Activated effector memory CD4-positive, alpha-beta T cell treated with Interleukin-2 at 50 U/mL for 16 hours (primary cell): ENCODE measurements around the gene COL13A1.

Source experiments
- DNase-seq: peaks from one replicate; pipeline ENCODE4 v3.0.0-alpha.2; 2020

Gene COL13A1

DNA sequence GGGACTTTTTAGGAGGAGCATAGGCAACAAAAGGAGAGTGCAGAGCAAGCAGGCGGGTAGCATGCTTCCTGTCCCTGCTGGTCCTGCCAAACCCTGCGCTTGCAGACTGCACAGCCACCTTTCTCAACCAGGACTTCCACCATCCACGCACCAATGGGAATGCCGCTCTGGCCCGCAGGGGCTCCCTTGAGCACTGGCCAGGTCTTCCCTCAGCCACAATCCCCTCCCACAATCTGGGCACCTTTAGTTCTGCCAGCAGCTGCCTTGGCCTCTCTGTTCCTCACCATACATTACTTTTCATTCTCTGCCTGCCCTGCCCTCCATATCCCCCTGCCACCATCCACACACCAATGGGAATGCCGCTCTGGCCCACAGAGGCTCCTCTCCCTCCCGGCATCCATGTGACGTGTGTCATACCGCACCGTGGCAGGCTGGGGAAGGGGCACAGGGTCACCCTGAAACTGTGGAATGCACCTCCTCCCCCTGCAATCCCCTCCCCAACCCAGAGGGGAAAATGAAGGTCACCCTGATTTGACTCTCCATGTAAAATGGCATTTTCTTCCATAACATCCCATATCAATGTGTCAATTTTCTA lies 153.6 kb downstream of the COL13A1 start:
- no peak for DNase-seq

DNA sequence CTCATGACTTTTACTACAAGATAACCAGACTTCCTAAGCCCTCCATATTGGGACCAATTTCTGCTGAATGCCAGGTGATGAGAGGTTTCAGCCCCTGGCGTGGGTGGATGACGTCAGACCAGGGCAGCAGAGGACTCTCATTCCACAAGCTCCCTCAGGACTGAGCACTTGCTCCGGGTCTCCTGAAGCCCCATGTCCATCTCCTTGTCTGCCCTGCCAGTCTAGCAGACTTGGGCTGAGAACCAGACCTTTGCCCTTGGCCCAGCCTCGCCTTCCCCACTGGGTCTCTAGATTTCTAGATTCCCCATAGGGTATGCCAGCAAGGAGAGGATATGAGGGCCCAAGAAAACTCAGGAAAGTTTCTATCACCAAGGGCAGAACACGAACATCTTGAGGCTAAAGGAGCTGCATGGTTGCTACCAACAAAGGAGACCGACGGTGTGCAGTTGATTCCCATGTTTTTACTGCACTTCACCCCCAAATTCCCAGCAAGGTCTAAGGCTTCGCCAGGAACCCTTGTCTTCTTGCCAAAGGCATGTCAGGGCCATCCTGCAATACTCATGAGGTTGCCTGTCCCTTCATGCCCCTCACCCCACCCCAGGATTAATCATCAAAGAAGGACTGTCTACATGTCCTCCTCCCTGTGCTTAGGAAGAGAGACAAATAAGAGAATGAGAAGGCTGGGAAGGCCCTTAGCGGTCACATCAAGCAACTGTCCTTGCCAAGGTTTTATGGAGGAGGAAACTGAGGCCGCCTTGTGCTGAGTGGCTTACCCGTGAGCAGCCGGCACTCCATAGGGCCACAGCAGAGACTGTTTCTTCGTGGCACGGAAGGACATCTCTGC lies 154.4 kb downstream of the COL13A1 start:
- DNase-seq: no peak

DNA sequence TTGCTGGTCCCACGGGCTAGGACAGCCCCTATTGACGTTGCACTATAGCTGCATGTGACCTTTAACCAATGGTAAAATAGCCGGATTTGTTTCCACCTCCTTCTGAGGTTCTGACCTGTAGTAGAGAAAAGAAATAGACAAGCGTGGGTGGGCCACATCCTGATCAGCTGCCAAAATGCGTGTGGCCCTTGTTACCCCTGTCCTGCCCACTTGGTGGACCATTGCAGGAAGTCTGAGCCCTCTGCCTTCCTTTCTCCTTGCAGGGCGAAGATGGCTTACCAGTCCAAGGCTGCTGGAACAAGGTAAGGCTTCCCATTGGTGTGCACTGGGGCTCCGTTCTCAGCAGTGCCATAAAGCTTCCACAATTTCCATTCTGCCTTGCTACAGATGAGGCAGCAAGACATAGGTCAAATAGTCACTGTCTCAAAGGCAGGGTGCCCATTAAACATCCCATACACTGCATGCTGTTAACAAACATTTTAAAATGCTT lies 155.1 kb downstream of the COL13A1 start:
- no peak for DNase-seq

DNA sequence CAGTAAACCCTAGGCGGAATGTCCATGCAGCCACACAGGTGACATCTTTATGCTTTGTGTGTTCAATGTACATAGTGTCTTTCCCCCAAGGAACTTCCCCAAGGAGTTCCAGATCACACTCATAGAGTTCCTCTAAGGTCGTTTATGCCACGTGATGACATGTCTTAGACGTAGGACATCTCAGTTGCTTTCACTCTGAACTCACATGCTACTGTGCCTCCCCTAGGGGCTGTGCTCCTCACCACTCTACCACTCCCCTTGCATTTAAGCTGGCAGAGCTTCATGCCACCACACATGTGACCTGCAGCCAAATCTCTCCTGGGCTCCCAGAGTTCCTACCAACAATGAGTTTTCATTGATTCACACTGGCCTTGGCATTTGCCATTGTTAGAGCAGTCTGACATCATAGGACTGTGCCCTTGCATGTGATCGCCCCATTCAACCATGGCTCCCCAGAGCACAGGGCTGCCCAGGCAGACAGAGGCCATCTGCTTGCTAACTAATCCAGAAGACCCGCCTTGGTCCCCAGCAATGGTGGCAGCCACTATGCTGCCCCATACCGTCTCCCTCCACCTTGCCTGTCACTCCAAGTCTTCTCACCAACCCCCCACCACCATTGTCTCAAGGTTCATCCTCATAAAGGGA lies 155.7 kb downstream of the COL13A1 start:
- no peak for DNase-seq

DNA sequence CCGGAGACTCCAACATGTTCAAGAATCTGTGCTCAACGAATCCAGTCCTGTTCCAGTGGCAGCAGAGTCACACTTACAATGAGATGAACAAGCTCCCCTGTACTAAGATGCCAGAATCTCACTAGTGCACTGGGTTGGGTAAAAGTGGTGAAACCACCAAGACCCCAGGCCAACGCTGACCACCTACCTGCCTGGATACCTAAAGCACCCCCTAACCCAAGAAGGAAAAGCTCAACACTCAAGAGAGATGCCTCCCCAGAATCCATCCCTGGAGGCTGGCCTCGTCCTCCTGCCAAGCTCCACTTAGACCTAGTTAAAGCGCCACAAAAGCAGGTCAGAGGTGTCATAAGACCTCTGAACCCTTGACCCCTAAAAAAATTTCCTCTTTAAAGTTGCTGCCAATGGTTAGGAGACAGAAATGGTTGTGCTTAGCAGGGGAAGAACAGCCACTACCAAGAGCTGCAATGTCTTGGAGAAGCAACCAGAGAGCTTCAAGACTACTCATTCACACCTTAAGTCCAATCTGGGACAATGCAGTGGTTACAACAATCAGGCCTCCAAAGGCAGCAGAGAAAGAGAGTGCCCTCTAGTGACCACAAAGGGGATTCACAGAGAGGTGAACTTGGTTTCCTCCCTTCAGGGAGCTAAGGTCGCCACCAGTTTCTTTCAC lies 156.3 kb downstream of the COL13A1 start:
- DNase-seq: no peak

DNA sequence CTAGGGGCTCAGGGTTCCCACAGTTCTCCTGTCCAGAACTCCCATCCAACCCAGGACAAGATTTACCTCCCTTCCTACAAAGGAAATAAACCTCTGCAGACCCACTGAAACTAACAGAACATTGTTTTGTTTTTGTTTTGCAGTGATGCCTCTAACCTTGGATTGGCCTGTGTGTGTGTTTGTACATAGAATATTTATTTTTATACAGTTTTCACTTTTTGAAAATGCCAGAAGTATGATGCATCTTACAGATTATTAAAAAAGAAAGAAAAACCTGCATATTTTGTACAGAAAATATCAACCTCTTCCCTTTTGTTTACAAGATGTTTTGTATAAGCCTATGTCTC lies 156.8 kb downstream of the COL13A1 start:
- no peak for DNase-seq

DNA sequence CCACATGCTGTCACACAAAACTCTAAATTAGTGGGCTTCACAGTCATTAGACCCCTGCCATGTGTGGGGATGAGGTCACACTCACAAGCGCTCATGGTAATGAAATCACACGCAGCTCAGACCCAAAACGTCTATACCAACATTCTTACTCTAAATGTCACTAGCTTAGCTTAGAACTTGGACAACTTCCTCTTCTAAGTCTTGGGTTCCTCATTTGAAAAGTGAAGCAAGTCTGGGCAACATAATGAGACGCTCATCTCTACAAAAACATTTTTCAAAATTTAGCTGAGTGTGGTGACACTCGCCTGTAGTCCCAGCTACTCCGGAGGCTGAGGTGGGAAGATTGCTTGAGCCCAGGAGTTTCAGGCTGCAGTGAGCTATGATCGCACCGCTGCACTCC lies 158.2 kb downstream of the COL13A1 start:
- DNase-seq: no peak

DNA sequence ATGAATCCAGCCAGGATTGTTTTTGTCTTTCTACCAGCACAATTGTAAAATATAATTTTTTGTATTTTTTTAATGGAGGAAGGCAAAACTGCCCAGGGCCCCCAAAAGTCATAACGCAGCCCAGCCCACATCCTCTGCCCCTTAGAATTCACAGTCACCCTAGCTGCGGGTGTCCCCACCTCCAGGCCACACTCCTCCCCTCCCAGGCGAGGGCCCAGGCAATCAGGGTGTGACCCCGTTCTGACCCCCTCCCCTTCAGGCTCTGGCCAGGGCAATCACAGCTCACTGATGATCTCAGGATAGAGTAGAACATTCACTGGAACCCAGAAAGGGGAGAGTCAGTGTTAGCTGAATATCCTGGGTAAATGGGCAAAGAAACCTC lies 158.9 kb downstream of the COL13A1 start:
- no peak for DNase-seq

DNA sequence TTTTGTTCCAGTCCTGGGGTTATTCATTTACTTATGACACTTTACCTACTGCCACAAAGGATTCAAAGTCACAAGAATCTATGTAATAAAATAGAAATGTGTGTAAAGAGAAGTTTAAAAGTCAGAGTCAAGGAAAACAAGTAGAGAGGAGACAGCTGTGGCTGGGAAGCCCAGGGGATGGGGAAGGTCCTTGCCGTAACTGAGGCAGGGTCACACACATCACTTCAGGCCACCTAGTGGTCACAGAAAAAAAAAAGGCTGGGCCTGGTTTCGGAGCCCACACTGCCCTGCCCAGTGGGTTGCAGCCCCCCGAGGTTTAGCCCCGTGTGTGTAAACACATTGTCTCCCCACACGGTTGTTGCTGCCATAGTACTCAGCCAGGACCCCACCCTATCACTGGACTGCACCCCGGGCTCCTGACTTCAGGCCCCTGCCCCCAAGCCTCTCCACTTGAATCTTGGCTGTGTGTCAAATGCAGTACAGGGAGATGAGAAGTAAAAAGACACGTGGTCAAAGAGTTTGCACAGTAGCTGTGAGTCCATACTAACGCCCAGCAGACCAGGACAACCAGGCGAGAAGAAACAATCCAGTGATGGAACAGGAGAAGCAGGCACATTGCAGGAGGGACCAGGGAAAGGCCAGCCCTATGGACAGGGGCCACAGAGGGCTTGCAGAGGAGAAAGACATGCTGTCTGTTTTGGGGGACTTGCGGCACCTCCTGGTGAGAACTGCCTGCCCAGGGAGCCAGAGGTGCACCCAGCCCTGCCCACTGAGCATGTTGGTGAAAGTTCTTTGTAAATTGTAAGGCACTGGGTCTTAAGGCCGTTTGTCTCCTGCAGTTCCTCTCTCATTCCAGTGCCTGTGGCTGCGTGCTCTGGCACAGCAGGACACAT lies 159.5 kb downstream of the COL13A1 start:
- DNase-seq: no peak

DNA sequence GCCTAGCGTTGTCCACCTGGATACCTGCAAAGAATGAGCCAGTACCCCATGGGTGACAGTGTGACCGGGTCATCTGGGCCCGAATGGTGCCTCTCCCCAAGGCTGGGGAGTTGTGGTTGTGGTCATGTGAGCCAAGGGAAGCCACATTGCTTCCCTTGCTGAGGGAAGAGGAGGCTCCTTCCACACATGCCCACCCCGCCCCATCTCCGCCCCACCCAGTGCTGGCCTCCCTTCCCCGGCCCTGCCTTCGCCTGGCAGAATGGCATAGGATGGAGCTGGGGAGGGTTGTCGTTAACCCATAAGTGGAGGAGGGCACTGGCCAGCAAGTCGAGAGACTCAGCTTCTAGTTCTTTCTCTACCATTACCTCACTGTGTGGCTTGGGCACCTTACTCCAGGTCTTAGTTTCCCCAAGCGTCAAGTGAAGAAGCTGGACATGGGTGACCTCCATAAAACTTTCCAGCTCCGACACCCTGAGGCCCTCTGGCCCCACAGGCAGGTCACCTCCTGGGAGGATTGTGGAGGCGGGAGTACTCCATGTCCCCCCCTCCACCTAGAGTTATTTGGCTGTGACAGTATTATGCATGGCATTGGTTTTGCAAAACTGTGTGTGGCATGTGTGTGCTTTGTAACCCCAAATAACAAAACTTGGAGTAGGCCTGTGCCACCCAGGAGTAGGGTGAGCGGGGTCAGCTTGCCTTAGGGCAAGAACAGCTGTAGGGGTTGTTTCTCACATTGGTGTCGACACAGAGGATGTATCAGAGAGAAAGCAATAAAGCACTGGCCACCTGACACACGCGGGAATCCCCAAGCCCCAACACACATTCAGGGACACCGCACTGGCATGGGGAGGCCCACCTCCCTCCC lies 160.4 kb downstream of the COL13A1 start:
- DNase-seq: no peak

DNA sequence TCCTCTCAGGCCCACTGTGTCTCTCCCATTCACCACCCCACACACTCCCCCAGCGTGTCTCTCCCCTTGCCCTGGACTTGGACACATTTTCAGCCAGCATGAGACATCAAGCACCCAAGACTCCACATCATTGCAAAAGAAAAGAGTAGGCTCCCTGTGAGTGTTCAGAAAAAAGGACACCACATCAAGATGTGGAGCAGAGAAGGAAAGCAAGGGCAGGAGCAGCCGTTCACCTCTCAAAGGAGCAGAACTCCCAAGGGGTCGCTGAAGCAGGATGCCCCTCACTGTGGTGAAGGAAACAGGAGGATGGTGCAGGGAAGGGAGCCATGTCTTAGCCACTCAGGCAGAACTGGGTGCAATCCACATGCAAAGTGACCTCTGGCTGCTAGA lies 161.0 kb downstream of the COL13A1 start:
- DNase-seq: no peak

DNA sequence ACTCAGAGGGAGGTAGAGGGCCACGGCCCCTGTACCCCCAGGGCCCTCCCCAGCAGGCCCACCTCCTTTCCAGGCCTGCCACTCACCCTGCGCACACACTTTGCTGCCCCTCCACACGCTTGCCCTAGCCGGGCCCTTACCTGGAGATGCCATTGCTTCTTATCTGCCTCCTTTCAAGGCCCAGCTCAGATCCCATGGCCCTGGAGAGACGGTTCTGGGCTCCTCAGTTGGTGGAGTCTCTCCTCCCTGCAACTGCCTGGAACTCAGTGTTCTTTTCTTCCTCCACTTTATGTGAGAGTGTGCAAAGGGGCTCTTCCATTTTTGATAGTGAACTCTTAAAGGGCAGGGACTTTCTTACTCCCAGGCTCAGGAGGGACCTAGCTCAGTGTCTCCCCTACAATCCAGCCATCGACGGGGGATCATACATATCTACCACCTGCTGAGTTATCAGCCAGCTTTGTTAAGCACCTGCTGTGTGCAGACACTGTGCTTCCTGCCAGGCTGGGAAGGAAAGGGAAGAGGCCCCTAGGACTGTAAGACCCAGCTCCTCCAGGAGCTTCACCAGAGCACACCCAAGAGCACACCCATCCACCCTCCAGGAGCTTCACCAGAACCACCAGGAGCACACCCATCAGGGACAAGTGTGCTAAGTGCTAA lies 161.6 kb downstream of the COL13A1 start:
- no peak for DNase-seq

DNA sequence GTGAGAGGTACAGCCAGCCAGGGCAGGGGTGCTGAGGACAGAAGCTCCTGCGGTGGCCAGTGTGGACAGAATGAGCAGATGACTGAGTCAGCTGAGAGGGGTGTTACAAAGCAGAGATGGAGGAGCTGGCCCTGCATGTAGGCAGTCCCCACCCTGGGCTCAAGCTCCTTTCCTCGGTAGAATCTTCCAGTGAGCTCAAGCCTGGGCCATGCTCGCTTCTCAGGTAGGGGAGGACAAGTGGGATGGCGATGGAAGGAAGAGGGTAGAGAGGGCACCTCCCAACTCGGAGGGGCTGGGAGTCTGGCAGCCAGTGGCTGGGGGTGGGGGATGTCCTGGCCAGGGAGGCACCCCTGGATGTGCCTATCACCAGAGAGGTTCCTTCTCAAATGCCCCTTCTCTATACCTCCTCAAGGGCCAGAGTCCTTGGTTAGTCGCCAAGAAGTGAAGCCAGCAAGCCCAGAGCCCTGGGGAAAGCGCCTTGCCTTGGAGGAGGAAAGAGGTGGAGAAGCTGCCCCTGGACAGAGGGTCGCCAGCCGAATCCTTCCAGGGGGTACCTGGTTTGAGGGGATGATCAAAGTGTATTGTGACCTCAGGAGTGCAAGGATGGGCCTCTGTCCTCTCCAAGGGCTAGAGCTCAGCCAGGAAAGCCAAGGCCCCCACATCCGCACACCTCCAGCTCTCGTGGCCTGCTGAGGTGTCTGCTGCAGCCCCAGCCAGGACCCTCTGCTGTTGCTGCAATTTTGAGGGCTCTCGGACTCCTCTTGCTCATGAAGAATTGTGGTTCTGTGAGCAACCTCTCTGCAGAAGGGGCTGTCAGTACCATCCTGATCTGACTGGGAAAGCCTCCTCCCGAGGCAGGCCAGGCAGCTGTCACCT lies 162.4 kb downstream of the COL13A1 start:
- DNase-seq: no peak

DNA sequence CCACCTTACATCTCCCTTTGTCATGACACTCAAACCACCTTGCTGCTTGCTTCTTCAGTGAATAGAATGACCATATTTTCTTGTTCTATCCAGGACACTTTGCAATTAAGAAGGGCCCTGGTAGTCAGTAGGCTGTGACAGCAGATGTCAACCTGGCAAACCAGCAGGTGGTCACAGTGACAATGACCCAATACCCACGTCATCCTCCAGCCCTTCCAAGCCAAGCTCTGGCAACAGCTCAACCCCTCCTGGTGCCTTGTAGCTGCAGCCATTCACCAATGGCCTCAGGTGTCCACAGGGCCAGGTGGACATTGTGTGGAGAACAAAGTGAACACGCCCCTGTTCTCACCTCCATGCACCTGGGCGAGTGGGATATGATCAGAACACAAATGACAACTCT lies 163.4 kb downstream of the COL13A1 start:
- no peak for DNase-seq

DNA sequence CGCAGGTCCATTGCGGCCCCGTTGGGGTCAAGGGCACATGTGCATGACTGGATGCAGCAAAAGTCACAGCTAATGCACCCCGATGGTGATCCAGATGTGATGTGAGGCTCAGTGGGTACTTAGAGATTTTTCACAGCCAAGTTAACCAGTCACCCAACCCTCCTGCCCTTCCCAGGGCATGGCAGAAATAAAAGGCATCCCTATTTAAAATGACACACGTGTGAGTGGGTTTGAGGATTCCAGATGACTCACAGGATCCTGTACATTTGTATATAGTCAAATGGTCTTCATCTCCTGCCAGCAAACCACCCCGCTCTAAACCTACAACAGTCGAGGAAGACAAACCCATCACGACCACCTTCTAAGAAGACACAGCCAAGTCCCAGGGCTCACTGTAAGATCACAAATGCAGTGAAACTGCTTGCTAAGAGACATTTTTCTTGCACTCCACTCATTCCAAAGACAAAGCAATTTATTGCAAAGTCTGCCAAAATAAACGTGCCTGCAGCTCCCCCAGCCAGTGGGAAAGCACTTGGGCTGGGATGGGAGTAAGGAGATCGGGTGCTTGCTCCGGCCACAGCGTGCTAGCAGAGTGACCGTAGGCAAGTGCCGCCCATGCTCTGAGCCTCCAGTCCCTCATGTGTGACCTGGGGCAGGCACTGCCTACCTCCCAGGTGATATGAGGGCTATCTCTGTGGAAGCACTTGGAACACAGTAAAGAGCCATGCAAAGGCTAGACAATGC lies 164.4 kb downstream of the COL13A1 start:
- DNase-seq: no peak

DNA sequence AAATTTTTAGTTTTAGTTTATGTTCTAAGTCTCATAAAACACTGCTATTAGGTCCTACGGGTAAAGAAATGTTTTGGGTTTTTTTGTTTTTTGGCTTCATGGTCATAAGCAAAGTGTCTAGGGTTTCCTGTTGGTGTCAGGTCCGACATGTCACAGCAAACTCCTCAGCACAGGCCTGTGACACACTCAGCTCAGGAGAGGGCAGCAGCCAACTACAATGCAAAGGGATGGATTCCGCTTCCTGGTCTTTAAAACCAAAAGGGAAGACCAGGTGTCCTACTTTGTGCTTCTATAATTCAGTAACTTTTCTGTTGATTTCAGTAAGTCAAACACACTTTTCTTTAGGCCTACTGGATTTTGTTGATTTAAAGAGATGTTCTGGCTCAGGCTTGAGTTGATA lies 167.1 kb downstream of the COL13A1 start:
- no peak for DNase-seq

DNA sequence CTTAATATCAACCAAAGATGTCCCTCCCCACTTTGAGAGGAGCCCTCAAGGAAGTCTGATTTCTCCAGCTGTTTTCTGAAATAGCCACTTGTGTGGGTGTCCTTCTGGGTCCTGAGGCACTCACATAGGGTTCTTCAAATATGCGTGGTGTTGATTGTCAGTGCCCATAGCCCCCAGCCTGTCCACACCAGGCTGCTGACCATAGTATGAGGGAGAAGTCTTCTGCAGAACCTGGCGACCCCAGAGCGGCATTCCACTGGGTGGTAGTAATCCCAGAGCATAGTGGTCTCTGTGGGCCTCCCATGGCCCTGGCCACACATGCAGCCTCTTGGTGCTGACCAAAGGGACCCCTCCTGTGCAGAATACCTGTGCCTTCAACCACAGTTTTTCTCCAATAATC lies 168.3 kb downstream of the COL13A1 start:
- no peak for DNase-seq

DNA sequence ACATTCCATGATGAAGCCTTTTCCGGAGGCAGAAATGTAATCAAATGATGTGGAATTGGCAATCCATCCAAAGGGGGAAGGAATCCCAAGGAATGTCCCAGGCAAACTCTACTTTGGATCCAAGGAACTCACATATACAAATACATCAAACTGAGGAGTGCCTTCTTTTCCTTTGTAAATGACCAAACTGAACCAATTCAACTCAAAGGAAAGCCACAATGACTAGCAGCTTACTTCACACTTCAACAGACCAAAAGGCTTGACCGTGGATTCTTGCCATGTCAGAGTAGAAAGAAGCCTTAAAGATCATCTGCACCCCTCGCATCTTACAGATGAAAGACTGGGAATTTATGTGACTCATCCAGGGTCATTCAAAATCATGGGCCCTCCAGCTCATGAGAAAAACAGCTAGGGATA lies 171.3 kb downstream of the COL13A1 start:
- DNase-seq: no peak

DNA sequence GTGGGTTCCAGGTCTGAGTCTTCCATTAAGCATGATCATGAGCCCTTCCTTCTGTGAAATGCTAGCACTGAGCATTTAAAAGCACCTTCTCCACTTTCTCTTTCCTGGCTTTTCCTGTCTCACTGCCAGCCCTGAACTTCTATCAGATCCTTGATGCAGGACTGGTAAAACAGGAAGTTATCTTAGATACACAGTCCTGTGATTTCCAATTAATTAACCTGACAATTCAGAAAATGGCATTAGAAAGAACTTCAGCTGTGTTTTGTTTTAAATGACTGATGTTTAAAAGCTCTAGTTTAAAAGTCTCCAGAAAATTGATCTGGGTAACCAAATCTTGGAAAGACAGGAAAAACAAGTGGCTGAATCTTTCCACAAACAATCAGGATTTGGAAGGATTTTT lies 172.0 kb downstream of the COL13A1 start:
- no peak for DNase-seq
